GM18507 (cell line): ENCODE results near the gene NYAP1.
"Not testable (repeated sequence)": the region's sequence is repeated elsewhere in the genome, so short reads cannot be mapped to it uniquely, and the experiment has no call there.

ENCODE experiments used
- DNase-seq: peaks from one replicate; pipeline ENCODE4 v3.0.0; 2011; ENCODE audit warnings: low read depth; ENCODE audit not compliant: insufficient read length; ENCODE audit errors: extremely low spot score
- FAIRE-seq: peaks from 2 replicates; lab custom pipeline; 2011; peaks lifted over from hg19 to GRCh38; lab: Jason Lieb, UNC

The NYAP1 gene

DNA sequence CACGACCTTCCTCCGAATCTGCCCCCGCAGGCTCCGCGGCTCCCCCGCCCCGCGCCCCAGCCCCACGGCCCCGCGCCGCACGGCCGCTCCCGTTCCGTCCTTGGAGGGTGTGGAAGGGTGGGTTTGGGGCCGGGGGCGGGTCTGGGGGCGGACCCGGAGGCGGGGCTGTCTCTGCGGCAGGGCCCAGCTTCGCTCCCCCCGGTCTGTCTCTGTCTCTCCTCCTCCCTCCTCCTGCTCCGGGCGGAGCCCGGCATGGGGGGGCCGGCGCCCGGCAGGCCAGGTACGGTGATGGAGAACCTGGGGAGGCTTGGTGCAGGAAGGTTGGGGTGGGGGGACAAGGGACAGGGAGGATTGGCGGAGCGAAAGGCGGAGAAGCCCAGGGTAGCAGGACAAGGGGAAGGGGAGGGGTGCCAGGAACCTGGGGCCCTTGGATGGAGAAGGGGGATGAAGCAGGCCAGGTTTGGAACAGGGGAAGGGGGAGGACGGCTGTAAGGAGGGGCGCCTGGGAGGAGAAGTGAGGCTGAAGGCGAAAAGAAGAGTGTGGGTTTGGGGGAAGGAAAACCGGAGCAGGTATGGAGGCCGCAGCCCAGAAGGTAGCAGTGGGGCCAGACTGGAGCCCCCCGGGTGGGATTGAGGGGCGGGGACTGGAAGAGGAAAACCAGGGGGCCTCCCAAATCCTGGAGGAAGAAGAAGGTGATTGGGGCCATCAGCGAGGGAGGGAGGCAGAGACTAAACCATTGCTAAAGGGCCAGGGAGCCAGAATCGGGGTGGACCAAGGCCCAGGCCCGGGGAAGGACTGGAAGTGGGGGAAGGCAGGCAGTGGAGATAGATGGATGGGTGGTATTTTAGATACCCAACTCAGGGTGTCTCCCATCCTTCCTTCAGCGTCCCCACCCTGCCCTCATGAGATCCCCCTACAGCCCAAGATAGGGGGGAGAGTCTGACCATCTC lies at the start of gene NYAP1:
Gene NYAP1, plus strand, starts transcription at position 206 of the 951 bp plus-strand sequence. CDS start 1,385 bp downstream, outside the sequence.
- no peak for DNase-seq
- FAIRE-seq = no peak

- FAIRE-seq (no peak), DNase-seq (no peak)
Measured at GRCh38 chr7:100434297-100435144, 49.2 kb upstream of the NYAP1 start.

DNA sequence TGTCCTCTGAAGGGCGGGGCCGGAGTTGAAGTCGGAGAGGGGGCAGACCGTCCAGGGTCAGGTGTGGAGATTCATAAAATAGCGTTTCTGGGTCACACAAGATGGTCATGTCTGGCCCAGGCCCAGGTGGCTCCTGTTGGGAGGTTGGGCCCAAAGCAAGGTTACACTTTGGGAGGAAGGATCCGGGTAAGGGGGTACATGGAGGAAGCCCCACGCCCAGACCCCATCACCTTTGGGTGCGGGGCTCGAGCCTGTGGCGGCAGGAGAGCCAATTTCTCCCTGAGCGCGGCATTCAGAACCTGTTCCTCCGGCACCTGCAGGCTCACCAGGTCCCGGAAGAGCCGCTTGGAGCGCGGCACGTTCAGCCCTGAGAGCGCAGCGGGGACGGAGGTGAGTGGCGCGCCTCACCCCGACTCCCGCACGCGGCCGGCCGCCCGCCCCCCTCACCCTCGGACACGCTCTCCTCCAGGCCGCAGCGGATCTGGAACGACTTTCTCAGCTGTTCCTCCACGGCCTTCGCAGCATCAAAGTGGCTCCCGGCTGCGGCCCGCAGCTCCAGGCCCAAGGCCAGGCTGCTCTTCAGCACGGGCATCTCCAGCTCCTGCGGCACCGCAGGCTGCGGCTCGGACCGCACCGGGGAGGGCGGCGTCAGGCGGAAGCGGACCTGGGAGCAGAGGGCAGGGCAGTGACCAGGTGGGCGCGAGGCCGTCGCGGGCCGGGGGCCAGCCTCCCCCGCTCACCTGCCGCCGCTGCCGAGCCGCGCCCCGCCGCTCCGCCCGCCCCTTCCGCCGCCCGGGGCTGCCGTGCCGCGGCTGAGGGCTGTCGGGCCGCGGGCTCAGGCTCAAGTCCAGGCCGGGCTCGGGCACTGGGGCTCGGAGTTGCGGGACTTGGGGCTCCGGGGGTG lies 48.1 kb upstream of the NYAP1 start:
- DNase-seq = no peak
- FAIRE-seq = no peak

- FAIRE-seq = no peak
- no peak for DNase-seq
Measured at GRCh38 chr7:100437150-100438100, 46.3 kb upstream of the NYAP1 start.

DNA sequence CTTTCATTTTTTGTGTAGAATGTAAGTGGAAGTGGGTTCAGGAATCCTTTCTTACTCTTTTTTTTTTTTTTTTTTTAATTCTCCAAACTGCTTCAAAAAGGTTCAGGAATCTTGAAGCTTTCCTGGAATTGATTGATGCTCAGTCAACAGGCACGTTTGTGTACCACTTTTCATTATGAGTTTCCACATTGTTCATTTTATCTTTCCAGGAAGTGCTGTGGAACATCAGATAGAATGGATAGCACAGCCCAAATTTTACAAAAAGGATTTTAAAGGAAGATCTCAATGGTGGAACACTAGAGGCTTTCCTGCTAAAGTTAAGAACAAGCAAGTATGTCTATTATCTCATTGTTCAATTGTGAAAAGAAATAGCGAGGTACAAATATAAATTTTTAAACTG lies 45.6 kb upstream of the NYAP1 start:
- DNase-seq (no peak), FAIRE-seq (no peak)

GRCh38 chr7:100438731-100439130 lies 45.0 kb upstream of the NYAP1 start:
- not testable (repeated sequence) for FAIRE-seq, DNase-seq

GRCh38 chr7:100439244-100439643 lies 44.5 kb upstream of the NYAP1 start:
- DNase-seq, FAIRE-seq: not testable (repeated sequence)

GRCh38 chr7:100441641-100442535 lies 41.8 kb upstream of the NYAP1 start:
- FAIRE-seq = no peak

GRCh38 chr7:100443096-100443840 lies 40.5 kb upstream of the NYAP1 start:
- FAIRE-seq = no peak

More at GRCh38 chr7:100441641-100442535, 41.8 kb upstream of the NYAP1 start:
- no peak for DNase-seq

DNA sequence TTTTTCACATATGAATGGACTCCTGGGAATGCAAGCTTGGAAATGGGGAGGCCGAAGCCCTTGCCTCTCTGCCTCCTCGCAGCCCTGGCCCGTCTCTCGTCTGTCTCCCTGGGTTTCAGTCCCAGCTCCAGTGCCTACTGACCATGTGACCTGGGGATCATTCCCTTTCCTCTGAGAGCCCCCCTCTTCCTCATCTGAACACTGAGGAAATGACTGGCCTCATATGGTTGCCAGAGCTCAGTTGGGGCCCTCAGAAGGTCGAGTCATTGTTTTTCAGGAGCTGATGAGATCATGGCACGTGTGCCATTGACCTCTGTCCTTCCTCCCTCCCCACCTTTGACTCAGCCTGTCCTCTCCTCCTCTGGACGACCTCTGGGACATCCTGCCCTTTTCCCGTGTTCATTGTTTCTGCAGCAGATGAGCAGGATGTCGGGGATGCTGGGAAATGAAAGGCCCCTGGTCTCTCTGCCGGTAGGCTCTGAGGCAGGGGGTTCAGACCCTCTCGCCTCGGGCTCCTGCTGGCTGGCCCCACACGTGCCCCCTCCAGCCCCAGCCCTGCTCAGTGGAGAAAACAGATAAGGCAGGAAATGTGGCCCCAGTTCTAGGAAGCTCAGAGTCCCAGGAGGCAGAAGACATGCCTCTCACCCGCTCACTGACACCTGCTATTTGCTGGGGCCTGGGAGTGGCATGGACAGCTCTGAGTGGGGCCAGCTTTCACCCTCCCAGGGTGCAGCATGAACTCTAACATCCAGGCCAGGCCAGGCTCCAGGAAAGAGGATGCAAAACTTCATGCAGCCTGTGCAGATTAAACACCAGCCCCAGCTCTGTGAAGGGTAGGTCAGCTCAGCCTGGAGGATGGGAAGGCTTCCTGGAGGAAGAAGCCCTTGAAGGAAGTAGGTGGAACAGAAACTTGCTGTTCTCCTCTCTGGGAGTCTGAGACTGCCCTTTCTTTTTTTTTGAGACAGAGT lies 39.1 kb upstream of the NYAP1 start:
- no peak for DNase-seq
- no peak for FAIRE-seq

More at GRCh38 chr7:100443096-100443840, 40.5 kb upstream of the NYAP1 start:
- no peak for DNase-seq

GRCh38 chr7:100446040-100446439 lies 37.7 kb upstream of the NYAP1 start:
- DNase-seq (no peak), FAIRE-seq (no peak)

DNA sequence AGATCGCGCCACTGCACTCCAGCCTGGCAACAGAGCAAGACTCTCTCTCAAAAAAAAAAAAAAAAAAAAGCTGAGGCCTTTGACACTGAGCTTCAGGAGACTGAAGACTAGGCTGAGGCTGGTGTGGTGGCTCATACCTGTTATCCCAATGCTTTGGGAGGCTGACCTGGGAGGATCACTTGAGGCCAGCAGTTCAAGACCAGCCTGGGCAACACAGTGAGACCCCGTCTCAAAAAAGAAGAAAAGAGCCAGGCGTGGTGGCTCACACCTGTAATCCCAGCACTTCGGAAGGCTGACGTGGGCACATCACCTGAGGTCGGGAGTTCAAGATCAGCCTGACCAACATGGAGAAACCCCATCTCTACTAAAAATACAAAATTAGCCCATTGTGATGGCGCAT lies 36.4 kb upstream of the NYAP1 start:
- not testable (repeated sequence) for FAIRE-seq, DNase-seq

GRCh38 chr7:100449190-100449795 lies 34.4 kb upstream of the NYAP1 start:
- no peak for DNase-seq
- no peak for FAIRE-seq

DNA sequence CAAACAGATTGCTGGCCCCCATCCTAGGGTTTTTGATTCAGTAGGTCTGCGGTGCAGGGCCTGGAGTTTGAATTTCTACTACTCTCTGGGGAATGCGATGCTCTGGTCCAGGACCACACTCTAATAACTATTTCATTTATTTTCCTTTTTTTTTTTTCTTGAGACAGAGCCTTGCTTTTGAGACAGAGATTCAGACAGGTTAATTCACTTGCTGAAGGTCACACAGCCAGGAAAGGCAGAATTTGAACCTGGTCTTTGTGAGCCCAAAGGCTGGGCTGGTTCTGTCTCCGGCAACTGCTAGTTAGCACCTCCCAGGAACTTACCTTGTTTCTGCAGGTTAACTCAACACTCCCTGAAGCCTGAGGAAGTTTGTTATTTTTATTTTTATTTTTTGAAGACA lies 31.2 kb upstream of the NYAP1 start:
- DNase-seq = no peak
- FAIRE-seq = no peak

DNA sequence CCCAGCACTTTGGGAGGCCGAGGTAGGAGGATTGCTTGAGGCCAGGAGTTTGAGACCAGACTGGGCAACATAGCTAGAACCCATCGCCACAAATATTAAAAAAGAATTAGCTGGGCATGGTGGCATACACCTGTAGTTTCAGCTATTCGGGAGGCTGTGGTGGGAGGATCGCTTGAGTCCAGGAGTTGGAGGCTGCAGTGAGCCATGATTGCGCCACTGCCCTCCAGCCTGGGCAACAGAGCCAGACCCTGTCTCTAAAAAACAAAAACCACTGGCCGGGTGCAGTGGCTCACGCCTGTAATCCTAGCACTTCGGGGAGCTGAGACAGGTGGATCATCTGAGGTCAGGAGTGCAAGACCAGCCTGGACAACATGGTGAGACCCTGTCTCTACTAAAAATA lies 29.9 kb upstream of the NYAP1 start:
- FAIRE-seq = not testable (repeated sequence)

More for the DNA sequence above, 29.9 kb upstream of the NYAP1 start:
- not testable (repeated sequence) for DNase-seq
